Right lobe of liver (tissue), 6 donors: ENCODE results near the gene DOK5. TPM values are rescaled to one million over a fixed set of nuclear protein-coding genes. Genes with fewer than 3 reads are reported as not detected.
"Not testable (repeated sequence)": the region's sequence is repeated elsewhere in the genome, so short reads cannot be mapped to it uniquely, and the experiment has no call there.

Source experiments
- ATAC-seq, 4 donors: fragments of 200-7000 bp; cut with Tn5 transposase; one replicate each; pipeline ENCODE4 v1.9.1; 2020; ENCODE audit warnings: mild to moderate bottlenecking in 4 of 4, moderate library complexity in 4 of 4
- DNase-seq, 3 donors: peaks; one replicate each; pipeline ENCODE4 v3.0.0-alpha.2; 2020
- H3K27ac ChIP-seq, 3 donors: fragments of 200-600 bp; one replicate each; pipeline ENCODE4 v1.8.0; 2022
- H3K27me3 ChIP-seq, 2 donors: fragments of 200-600 bp; one replicate each; pipeline ENCODE4 v1.8.0; 2022
- H3K36me3 ChIP-seq, 4 donors: fragments of 200-600 bp; sonication (generic) in 1 of 4; one replicate each; pipeline versions ENCODE4 v1.5.1 to v1.8.0; 2017 to 2022; ENCODE audit warnings: control low read depth in 1 of 4
- H3K4me1 ChIP-seq, 4 donors: fragments of 200-600 bp; sonication (generic) in 1 of 4; one replicate each; pipeline versions ENCODE4 v1.5.1 to v1.8.0; 2017 to 2022; ENCODE audit warnings: control low read depth in 1 of 4
- H3K4me3 ChIP-seq, 3 donors: fragments of 200-600 bp; one replicate each; pipeline ENCODE4 v1.8.0; 2022
- H3K9me3 ChIP-seq, 4 donors: fragments of 200-600 bp; sonication (generic) in 1 of 4; one replicate each; pipeline versions ENCODE4 v1.5.1 to v1.8.0; 2017 to 2022; ENCODE audit warnings: control low read depth in 1 of 4
- CTCF ChIP-seq, 4 donors: fragments of 200-600 bp in 3 of 4; fragments of 450-650 bp in 1 of 4; IDR thresholded peaks; one replicate each; pipeline versions ENCODE4 v1.5.1 to v1.8.0; 2016 to 2022; ENCODE audit warnings: antibody characterized with exemption in 4 of 4, mild to moderate bottlenecking in 2 of 4
- POLR2A ChIP-seq: fragments of 450-650 bp; IDR thresholded peaks from one replicate; pipeline ENCODE4 v1.6.1; 2017; ENCODE audit warnings: antibody characterized with exemption, mild to moderate bottlenecking
- WGBS: methylation state at CpG from one replicate; pipeline ENCODE4 v1.1.6; 2018; ENCODE audit warnings: low coverage, low lambda C conversion rate; ENCODE audit not compliant: insufficient coverage; ENCODE audit errors: missing lambda C conversion rate; 5-methylcytosine and 5-hydroxymethylcytosine counted together
- intact Hi-C, 2 donors: fragments of 100-400 bp; cut with DNase I; formaldehyde crosslinking; loops; one replicate each; pipeline versions ENCODE4 v1.11.2 to v1.14.1; 2022
- total RNA-seq, 6 experiments: library from RNA; depleted of rRNA in 2 of 6; stranded (reverse); fragments of >200 nt in 2 of 6; fragmentation: NEBNext Ultra II Directional in 3 of 6; extraction: Animal tissue kit (Norgen Biotek cat#: 25700) in 3 of 6; gene quantifications; one replicate each; pipeline versions ENCODE4 v1.1.0 to v1.2.4, GENCODE V29; 2016 to 2023
- donor health status: DM: no; HTN: yes; CAD: no.
- donor health status: DM: no; HTN: no; CAD: no.
- donor health status: DM: no; HTN: no; CAD: no.
- donor health status: DM: no; HTN: yes; CAD: no.
- donor health status: DM: no; HTN: yes; CAD: no.

DOK5 gene
- total RNA-seq, 6 experiments from 2014 or later, result 0.43 to 0.69 TPM; not detected in 4

GRCh38 chr20:54476169-54477009 is 996 bp downstream of the DOK5 start:
- H3K36me3 ChIP-seq, result no peaks in the 10 kb centered on the region
- ATAC-seq (no peak), DNase-seq (no peak)
- peaks cover 0 to 25% of the 10 kb centered on the region in 2 donors for H3K27me3 ChIP-seq
- TF ChIP-seq CTCF (IDR thresholded peaks at IDR 0.05) (no peak), POLR2A (no peak)
- H3K9me3 ChIP-seq, result no peaks in the 10 kb centered on the region
- no peaks in the 10 kb centered on the region for H3K4me1 ChIP-seq
- intact Hi-C loops, result no loop called here
- WGBS, result 3% methylated on average over 25 of the region's 32 CpGs
- no peak overlapping the region for H3K27ac ChIP-seq
- peak overlapping the region; percentile 9 to 33 (median 15) for H3K4me3 ChIP-seq

- Histone ChIP-seq H3K36me3 (no peaks in the 10 kb centered on the region), H3K9me3 (no peaks in the 10 kb centered on the region), H3K4me1 (no peaks in the 10 kb centered on the region), H3K4me3 (no peak overlapping the region), H3K27me3 (peaks cover 0 to 25% of the 10 kb centered on the region in 2 donors), H3K27ac (no peak overlapping the region)
- ATAC-seq, result no peak
- WGBS, result 20% methylated on average over 3 of the region's 3 CpGs
- intact Hi-C loops, result no loop called here
- DNase-seq, result no peak
- TF ChIP-seq CTCF (IDR thresholded peaks at IDR 0.05) (no peak), POLR2A (no peak)
These were observed 2.0 kb downstream of the DOK5 start for GRCh38 chr20:54477191-54477955.

- ATAC-seq, result no peak
These were observed 3.9 kb downstream of the DOK5 start for GRCh38 chr20:54479138-54479906.

GRCh38 chr20:54479937-54480336 is 4.5 kb downstream of the DOK5 start:
- ATAC-seq, H3K36me3 ChIP-seq, DNase-seq, H3K9me3 ChIP-seq, H3K4me1 ChIP-seq, H3K27ac ChIP-seq, H3K4me3 ChIP-seq, intact Hi-C loops: not testable (repeated sequence)
- H3K27me3 ChIP-seq, result peaks cover 0 to 25% of the 10 kb centered on the region in 2 donors
- 69% methylated on average over 6 of the region's 7 CpGs for WGBS

More at GRCh38 chr20:54479138-54479906, 3.9 kb downstream of the DOK5 start:
- 30% methylated on average over 9 of the region's 9 CpGs for WGBS
- DNase-seq, result no peak
- Histone ChIP-seq H3K27ac (no peak overlapping the region), H3K4me3 (no peak overlapping the region), H3K4me1 (no peaks in the 10 kb centered on the region), H3K36me3 (no peaks in the 10 kb centered on the region), H3K27me3 (peaks cover 0 to 25% of the 10 kb centered on the region in 2 donors), H3K9me3 (no peaks in the 10 kb centered on the region)
- TF ChIP-seq POLR2A, result no peak
- TF ChIP-seq CTCF (IDR thresholded peaks at IDR 0.05), result peak in 1 of 4 donors; percentile 14
- intact Hi-C loops, result no loop called here
